T1000 (cell line): ENCODE measurements around the gene C4B.
"Not testable (repeated sequence)": the region's sequence is repeated elsewhere in the genome, so short reads cannot be mapped to it uniquely, and the experiment has no call there.

Experiments
- DNase-seq: peaks from one replicate; lab custom pipeline; 2025; ENCODE audit warnings: mixed read lengths; lab: John Stamatoyannopoulos, UW

Gene C4B

GRCh38 chr6:32014547-32014946 is at the start of gene C4B:
C4B (plus strand) TSS chr6:32014795; CDS start chr6:32014846, 51 bp downstream.
- DNase-seq = not testable (repeated sequence)

GRCh38 chr6:31965700-31966099 is 48.9 kb upstream of the C4B start:
- DNase-seq = no peak

GRCh38 chr6:31966506-31966905 is 48.1 kb upstream of the C4B start:
- no peak for DNase-seq

- DNase-seq = no peak
Measured at GRCh38 chr6:31966997-31967925, 47.3 kb upstream of the C4B start.

- no peak for DNase-seq
Measured at GRCh38 chr6:31967926-31968320, 46.7 kb upstream of the C4B start.

GRCh38 chr6:31968326-31968725 is 46.3 kb upstream of the C4B start:
- DNase-seq = no peak

- DNase-seq = no peak
Measured at GRCh38 chr6:31968791-31969711, 45.5 kb upstream of the C4B start.

GRCh38 chr6:31969712-31970603 is 44.6 kb upstream of the C4B start:
- no peak for DNase-seq

- DNase-seq = no peak
Measured at GRCh38 chr6:31970604-31971271, 43.9 kb upstream of the C4B start.

- no peak for DNase-seq
Measured at GRCh38 chr6:31971279-31971992, 43.2 kb upstream of the C4B start.

- peak; percentile 99 for DNase-seq
Measured at GRCh38 chr6:31971993-31972708, 42.4 kb upstream of the C4B start, which contains the start of gene DXO. DXO (minus strand) TSS chr6:31972138; CDS start chr6:31971675, 463 bp downstream.

GRCh38 chr6:31972709-31973350 is 41.8 kb upstream of the C4B start:
- DNase-seq = no peak

GRCh38 chr6:31976065-31976464 is 38.5 kb upstream of the C4B start:
- not testable (repeated sequence) for DNase-seq

GRCh38 chr6:31977816-31978431 is 36.7 kb upstream of the C4B start:
- DNase-seq = no peak

GRCh38 chr6:31978831-31979230 is 35.8 kb upstream of the C4B start:
- no peak for DNase-seq

GRCh38 chr6:31979238-31979898 is 35.2 kb upstream of the C4B start:
- DNase-seq = no peak

- DNase-seq = not testable (repeated sequence)
Measured at GRCh38 chr6:31980195-31980876, 34.3 kb upstream of the C4B start.
